Panc1 (cell line): Measurements from ENCODE around the gene GRAMD4. TPM values are rescaled to one million over a fixed set of nuclear protein-coding genes. Genes with fewer than 3 reads are reported as not detected.

Experiments used
- ATAC-seq: fragments of 200-7000 bp; cut with Tn5 transposase; 2 replicates; pipeline ENCODE4 v1.9.1; 2020; ENCODE audit warnings: mild to moderate bottlenecking, moderate library complexity
- BruUV-seq: library from RNA; stranded (reverse); fragments of 400-500 nt; replicated peaks from 2 replicates; lab custom pipeline; 2021; lab: Mats Ljungman, UMichigan
- CTCF ChIA-PET: fragments of 300-600 bp; sonication (Branson Sonifier 250); formaldehyde crosslinking; loops from one replicate; lab custom pipeline; 2022; ENCODE audit warnings: antibody characterized with exemption; lab: Charles Lee
- POLR2A ChIA-PET: fragments of 300-600 bp; sonication (Branson Sonifier 250); formaldehyde crosslinking; loops from one replicate; lab custom pipeline; 2022; ENCODE audit warnings: antibody characterized with exemption; lab: Charles Lee
- DNase-seq: peaks from one replicate; pipeline ENCODE4 v3.0.0-alpha.2; 2010; ENCODE audit warnings: low read depth, low spot score
- H3K27ac ChIP-seq: 2 replicates; pipeline ENCODE4 v1.5.1; 2011; ENCODE audit warnings: mild to moderate bottlenecking, low read length, inconsistent platforms
- H3K27me3 ChIP-seq: fragments of 200-500 bp; sonication (Bioruptor generic); 2 replicates; pipeline ENCODE4 v1.6.0; 2014; ENCODE audit warnings: low read length, inconsistent platforms; ENCODE audit not compliant: control insufficient read depth, insufficient read depth
- H3K36me3 ChIP-seq: fragments of 200-500 bp; sonication (Bioruptor generic); 2 replicates; pipeline ENCODE4 v1.5.1; 2014; ENCODE audit warnings: inconsistent platforms, mild to moderate bottlenecking, low read length, moderate library complexity; ENCODE audit not compliant: control insufficient read depth, insufficient read depth
- H3K4me1 ChIP-seq: 2 replicates; pipeline ENCODE4 v1.5.1; 2011; ENCODE audit warnings: inconsistent platforms, mild to moderate bottlenecking, low read length, moderate library complexity; ENCODE audit not compliant: control insufficient read depth, insufficient read depth
- H3K4me3 ChIP-seq, 2 experiments: 2 replicates each; pipeline ENCODE4 v1.5.1; 2011 to 2012; ENCODE audit warnings: low read depth in 2 of 2, low read length in 2 of 2, mild to moderate bottlenecking in 2 of 2, inconsistent platforms in 1 of 2, moderate library complexity in 1 of 2
- H3K9me3 ChIP-seq: fragments of 200-500 bp; sonication (Bioruptor generic); 2 replicates; pipeline ENCODE4 v1.5.1; 2014; ENCODE audit warnings: low read depth, mild to moderate bottlenecking, inconsistent platforms, low read length, moderate library complexity; ENCODE audit not compliant: control insufficient read depth, insufficient read depth
- CTCF ChIP-seq: fragments of 450-650 bp; IDR thresholded peaks from 2 replicates; pipeline ENCODE4 v1.5.1; 2017; ENCODE audit warnings: mild to moderate bottlenecking
- POLR2AphosphoS5 ChIP-seq: IDR thresholded peaks from 2 replicates; pipeline ENCODE4 v1.6.1; 2012; ENCODE audit warnings: mild to moderate bottlenecking, low read depth, low read length, moderate library complexity
- REST ChIP-seq, 2 experiments: IDR thresholded peaks; 2 replicates each; pipeline ENCODE4 v1.6.1; 2011 to 2012; ENCODE audit warnings: low read depth in 2 of 2, control low read depth in 1 of 2, low read length in 1 of 2, mild to moderate bottlenecking in 1 of 2, moderate library complexity in 1 of 2; ENCODE audit not compliant: insufficient read depth in 1 of 2
- SIN3A ChIP-seq: IDR thresholded peaks from 2 replicates; pipeline ENCODE4 v1.6.1; 2012; ENCODE audit warnings: low read depth, mild to moderate bottlenecking, low read length, moderate library complexity, borderline replicate concordance; ENCODE audit not compliant: insufficient read depth
- TCF7L2 ChIP-seq: IDR thresholded peaks from 2 replicates; pipeline ENCODE4 v1.6.1; 2011; ENCODE audit warnings: mild to moderate bottlenecking, low read depth, low read length, inconsistent platforms
- in situ Hi-C: cut with HindIII; loops from 2 replicates; pipeline ENCODE4 v1.10.0; 2016; ENCODE audit warnings: low sequenced_read_pairs, low pct_unique_long_range_greater_than_20kb
- intact Hi-C: fragments of 100-400 bp; cut with micrococcal nuclease; formaldehyde crosslinking; loops from one replicate; pipeline ENCODE4 v1.10.0; 2022; ENCODE audit not compliant: unreplicated experiment
- total RNA-seq: library from RNA; stranded (reverse); gene quantifications from one replicate; pipeline ENCODE4 v1.2.1, GENCODE V29; 2021; ENCODE audit not compliant: unreplicated experiment

The GRAMD4 gene
- total RNA-seq, 1 experiment from 2014 or later = 30.8 TPM

GRCh38 chr22:46609724-46610201 is 10.4 kb upstream of the GRAMD4 start:
- Histone ChIP-seq H3K9me3 (no peaks in the 10 kb centered on the region), H3K27me3 (no peaks in the 10 kb centered on the region), H3K4me1 (no peaks in the 10 kb centered on the region), H3K4me3 (no peak overlapping the region), H3K36me3 (no peaks in the 10 kb centered on the region), H3K27ac (no peak overlapping the region)
- ChIA-PET CTCF (no interaction called here), POLR2A (no interaction called here)
- intact Hi-C loops (no loop called here), in situ Hi-C loops (no loop called here)
- BruUV-seq = no TSS peak
- DNase-seq (no peak), ATAC-seq (no peak)
- TF ChIP-seq TCF7L2 (no peak), POLR2AphosphoS5 (no peak), SIN3A (no peak)

- Histone ChIP-seq H3K4me1 (no peaks in the 10 kb centered on the region), H3K9me3 (no peaks in the 10 kb centered on the region), H3K27me3 (no peaks in the 10 kb centered on the region), H3K4me3 (no peak overlapping the region), H3K36me3 (no peaks in the 10 kb centered on the region), H3K27ac (no peak overlapping the region)
- intact Hi-C loops = no loop called here
- CTCF ChIA-PET = no interaction called here
- TF ChIP-seq REST (IDR thresholded peaks at IDR 0.05; ENCODE audit: insufficient read depth in 1 of 2, low read depth in 2 of 2, low read length in 1 of 2) = no peak
- TF ChIP-seq POLR2AphosphoS5 = no peak
- TF ChIP-seq CTCF = no peak
- TF ChIP-seq TCF7L2 = no peak
- TF ChIP-seq SIN3A = no peak
- no peak for DNase-seq
- no peak for ATAC-seq
- no TSS peak for BruUV-seq
- POLR2A ChIA-PET = no interaction called here
- in situ Hi-C loops = no loop called here
Observed at GRCh38 chr22:46610356-46610755, 9.8 kb upstream of the GRAMD4 start.

GRCh38 chr22:46611189-46611588 is 9.0 kb upstream of the GRAMD4 start:
- no peaks in the 10 kb centered on the region for H3K27me3 ChIP-seq
- in situ Hi-C loops (no loop called here), intact Hi-C loops (no loop called here)
- no peak for TF ChIP-seq SIN3A
- TF ChIP-seq TCF7L2 = no peak
- TF ChIP-seq REST (IDR thresholded peaks at IDR 0.05; ENCODE audit: insufficient read depth in 1 of 2, low read depth in 2 of 2, low read length in 1 of 2) = no peak
- TF ChIP-seq POLR2AphosphoS5 = no peak
- TF ChIP-seq CTCF = no peak
- no peaks in the 10 kb centered on the region for H3K4me1 ChIP-seq
- H3K4me3 ChIP-seq = no peak overlapping the region
- no peak for DNase-seq
- POLR2A ChIA-PET = no interaction called here
- H3K9me3 ChIP-seq = no peaks in the 10 kb centered on the region
- ATAC-seq = no peak
- BruUV-seq = no TSS peak
- CTCF ChIA-PET = no interaction called here
- no peaks in the 10 kb centered on the region for H3K36me3 ChIP-seq
- H3K27ac ChIP-seq = no peak overlapping the region
